Suprapubic skin (tissue), 3 donors: ENCODE data around the gene ICA1.

Experiments used
- POLR2A ChIP-seq, 2 donors: fragments of 450-650 bp; IDR thresholded peaks; one replicate each; pipeline ENCODE4 v1.6.1; 2017; ENCODE audit warnings: antibody characterized with exemption in 2 of 2, mild to moderate bottlenecking in 2 of 2, moderate library complexity in 2 of 2
- TF ChIP-seq, protein P1 (sequence below), 2 donors: fragments of 200-600 bp in 1 of 2; fragments of 450-650 bp in 1 of 2; sonication (generic) in 1 of 2; IDR thresholded peaks; one replicate each; pipeline ENCODE4 v1.5.1; 2016 to 2019; ENCODE audit warnings: antibody characterized with exemption in 2 of 2, mild to moderate bottlenecking in 1 of 2, moderate library complexity in 1 of 2

DNA sequence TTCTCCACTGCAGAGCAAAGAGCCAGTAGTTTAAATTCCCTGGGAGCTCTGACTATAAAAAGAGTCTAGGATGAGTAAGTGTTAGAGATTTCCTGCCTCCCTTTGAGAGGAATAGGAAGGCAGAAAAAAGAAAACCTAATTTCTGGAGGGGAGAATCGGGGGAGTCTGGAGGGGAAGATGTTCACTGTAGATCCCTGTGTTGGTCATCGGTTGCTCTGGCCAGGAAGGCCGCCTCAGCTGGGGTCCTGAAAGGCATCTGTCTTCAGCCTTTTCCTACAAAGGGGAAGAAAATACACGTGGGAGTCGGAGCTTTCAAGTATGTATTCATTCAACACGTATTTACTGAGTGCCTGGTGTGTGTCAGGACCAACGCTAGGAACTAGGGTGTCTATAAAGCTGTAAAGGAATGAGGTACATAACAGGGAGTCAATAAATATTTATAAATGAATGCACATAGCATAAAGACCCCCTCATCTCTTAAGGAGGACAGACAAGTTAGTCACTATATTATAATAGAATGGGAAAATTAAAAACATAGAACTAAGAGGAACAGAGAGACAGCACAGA is 101.1 kb downstream of the ICA1 start:
- TF ChIP-seq, protein P1, sequence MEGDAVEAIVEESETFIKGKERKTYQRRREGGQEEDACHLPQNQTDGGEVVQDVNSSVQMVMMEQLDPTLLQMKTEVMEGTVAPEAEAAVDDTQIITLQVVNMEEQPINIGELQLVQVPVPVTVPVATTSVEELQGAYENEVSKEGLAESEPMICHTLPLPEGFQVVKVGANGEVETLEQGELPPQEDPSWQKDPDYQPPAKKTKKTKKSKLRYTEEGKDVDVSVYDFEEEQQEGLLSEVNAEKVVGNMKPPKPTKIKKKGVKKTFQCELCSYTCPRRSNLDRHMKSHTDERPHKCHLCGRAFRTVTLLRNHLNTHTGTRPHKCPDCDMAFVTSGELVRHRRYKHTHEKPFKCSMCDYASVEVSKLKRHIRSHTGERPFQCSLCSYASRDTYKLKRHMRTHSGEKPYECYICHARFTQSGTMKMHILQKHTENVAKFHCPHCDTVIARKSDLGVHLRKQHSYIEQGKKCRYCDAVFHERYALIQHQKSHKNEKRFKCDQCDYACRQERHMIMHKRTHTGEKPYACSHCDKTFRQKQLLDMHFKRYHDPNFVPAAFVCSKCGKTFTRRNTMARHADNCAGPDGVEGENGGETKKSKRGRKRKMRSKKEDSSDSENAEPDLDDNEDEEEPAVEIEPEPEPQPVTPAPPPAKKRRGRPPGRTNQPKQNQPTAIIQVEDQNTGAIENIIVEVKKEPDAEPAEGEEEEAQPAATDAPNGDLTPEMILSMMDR (IDR thresholded peaks at IDR 0.05) = no peak
- TF ChIP-seq POLR2A (IDR thresholded peaks at IDR 0.05) = no peak
